H9 (cell line): ENCODE measurements around the gene HYAL3. TPM values are rescaled to one million over a fixed set of nuclear protein-coding genes. Genes with fewer than 3 reads are reported as not detected.

ENCODE experiments used
- DNase-seq: peaks from one replicate; pipeline ENCODE4 v3.0.0-alpha.2; 2017
- H2AFZ ChIP-seq: one replicate; pipeline ENCODE4 v1.6.1; 2013; ENCODE audit warnings: mild to moderate bottlenecking, low read length, control low read depth, moderate library complexity
- H2AK5ac ChIP-seq: 2 replicates; pipeline ENCODE4 v1.6.1; 2013; ENCODE audit warnings: low read length, control low read depth, mixed read lengths; ENCODE audit not compliant: insufficient read length
- H2BK120ac ChIP-seq: one replicate; pipeline ENCODE4 v1.6.1; 2013; ENCODE audit warnings: low read depth, mild to moderate bottlenecking, low read length, control low read depth, inconsistent platforms; ENCODE audit not compliant: poor library complexity, severe bottlenecking
- H2BK12ac ChIP-seq: 2 replicates; pipeline ENCODE4 v1.6.1; 2013; ENCODE audit warnings: low read length, control low read depth, mixed read lengths, low read depth; ENCODE audit not compliant: insufficient read length
- H2BK15ac ChIP-seq: 2 replicates; pipeline ENCODE4 v1.6.1; 2013; ENCODE audit warnings: low read depth, low read length, control low read depth
- H2BK20ac ChIP-seq: one replicate; pipeline ENCODE4 v1.6.1; 2013; ENCODE audit warnings: low read depth, mild to moderate bottlenecking, low read length, control low read depth, inconsistent platforms; ENCODE audit not compliant: poor library complexity, severe bottlenecking
- H2BK5ac ChIP-seq: 2 replicates; pipeline ENCODE4 v1.6.1; 2013; ENCODE audit warnings: low read length, control low read depth, mixed read lengths; ENCODE audit not compliant: insufficient read length
- H3K14ac ChIP-seq: 2 replicates; pipeline ENCODE4 v1.6.1; 2013; ENCODE audit warnings: low read length, control low read depth; ENCODE audit not compliant: insufficient read depth
- H3K18ac ChIP-seq: 2 replicates; pipeline ENCODE4 v1.6.1; 2013; ENCODE audit warnings: low read depth, mild to moderate bottlenecking, mixed read lengths, low read length, control low read depth; ENCODE audit not compliant: insufficient read length
- H3K23ac ChIP-seq: 2 replicates; pipeline ENCODE4 v1.6.1; 2013; ENCODE audit warnings: low read length, control low read depth, mixed read lengths, low read depth; ENCODE audit not compliant: insufficient read length
- H3K23me2 ChIP-seq: 2 replicates; pipeline ENCODE4 v1.6.1; 2013; ENCODE audit warnings: low read depth, mild to moderate bottlenecking, mixed read lengths, low read length, control low read depth; ENCODE audit not compliant: insufficient read length, poor library complexity, severe bottlenecking
- H3K27ac ChIP-seq: 2 replicates; pipeline ENCODE4 v1.5.1; 2013; ENCODE audit warnings: low read length, control low read depth, mixed read lengths, low read depth; ENCODE audit not compliant: insufficient read length
- H3K27me3 ChIP-seq: 2 replicates; pipeline ENCODE4 v1.6.1; 2013; ENCODE audit warnings: low read length, control low read depth, inconsistent platforms; ENCODE audit not compliant: insufficient read depth
- H3K4ac ChIP-seq: 2 replicates; pipeline ENCODE4 v1.6.1; 2013; ENCODE audit warnings: low read depth, mild to moderate bottlenecking, control low read depth, inconsistent platforms, low read length, moderate library complexity
- H3K4me1 ChIP-seq: 2 replicates; pipeline ENCODE4 v1.6.1; 2013; ENCODE audit warnings: low read length, control low read depth, inconsistent platforms; ENCODE audit not compliant: insufficient read depth
- H3K4me2 ChIP-seq: 2 replicates; pipeline ENCODE4 v1.6.1; 2013; ENCODE audit warnings: low read length, control low read depth, mixed read lengths; ENCODE audit not compliant: insufficient read length, insufficient read depth
- H3K56ac ChIP-seq: 2 replicates; pipeline ENCODE4 v1.6.1; 2013; ENCODE audit warnings: low read depth, mild to moderate bottlenecking, mixed read lengths, low read length, control low read depth; ENCODE audit not compliant: insufficient read length
- H3K79me1 ChIP-seq: 2 replicates; pipeline ENCODE4 v1.6.1; 2013; ENCODE audit warnings: low read depth, mild to moderate bottlenecking, moderate library complexity, low read length, control low read depth, inconsistent platforms; ENCODE audit not compliant: insufficient read depth, poor library complexity, severe bottlenecking
- H3K79me2 ChIP-seq: 2 replicates; pipeline ENCODE4 v1.6.1; 2013; ENCODE audit warnings: low read length, control low read depth, inconsistent platforms; ENCODE audit not compliant: insufficient read depth
- H3K9ac ChIP-seq: 2 replicates; pipeline ENCODE4 v1.6.1; 2013; ENCODE audit warnings: low read length, control low read depth, mixed read lengths; ENCODE audit not compliant: insufficient read length; ENCODE audit errors: extremely low read depth
- H3K9me3 ChIP-seq: one replicate; pipeline ENCODE4 v1.6.1; 2013; ENCODE audit warnings: low read depth, low read length, inconsistent platforms; ENCODE audit not compliant: control insufficient read depth
- H3T11ph ChIP-seq: one replicate; pipeline ENCODE4 v1.6.1; 2013; ENCODE audit warnings: mild to moderate bottlenecking, low read length, control low read depth, inconsistent platforms
- H4K20me1 ChIP-seq: one replicate; pipeline ENCODE4 v1.6.1; 2013; ENCODE audit not compliant: control insufficient read depth, insufficient read length, insufficient read depth
- H4K5ac ChIP-seq: 2 replicates; pipeline ENCODE4 v1.6.1; 2013; ENCODE audit warnings: low read depth, mild to moderate bottlenecking, mixed read lengths, low read length, control low read depth; ENCODE audit not compliant: insufficient read length
- H4K8ac ChIP-seq: replicated peaks from 2 replicates; pipeline ENCODE4 v1.6.1; 2013; ENCODE audit warnings: low read length, control low read depth, mixed read lengths, low read depth; ENCODE audit not compliant: insufficient read length
- H4K91ac ChIP-seq: 2 replicates; pipeline ENCODE4 v1.6.1; 2013; ENCODE audit warnings: low read depth, mild to moderate bottlenecking, moderate library complexity, mixed read lengths, low read length, control low read depth; ENCODE audit not compliant: insufficient read length
- H3K27ac Mint-ChIP-seq, 3 experiments: 2 replicates in 2 of 3; 3 replicates in 1 of 3; pipeline ENCODE4 v1.8.0; 2020 to 2021; ENCODE audit warnings: mixed read lengths in 3 of 3, mild to moderate bottlenecking in 1 of 3, moderate library complexity in 1 of 3
- H3K27me3 Mint-ChIP-seq: 2 replicates; pipeline ENCODE4 v1.8.0; 2021; ENCODE audit warnings: low read depth, mild to moderate bottlenecking, moderate library complexity, mixed read lengths
- H3K36me3 Mint-ChIP-seq, 3 experiments: 2 replicates in 2 of 3; 3 replicates in 1 of 3; pipeline ENCODE4 v1.8.0; 2020 to 2021; ENCODE audit warnings: low read depth in 3 of 3, mixed read lengths in 3 of 3; ENCODE audit not compliant: insufficient read depth in 1 of 3
- H3K4me1 Mint-ChIP-seq, 2 experiments: 2 replicates each; pipeline ENCODE4 v1.8.0; 2020; ENCODE audit warnings: mixed read lengths in 2 of 2
- H3K4me3 Mint-ChIP-seq, 2 experiments: 2 replicates in 1 of 2; 3 replicates in 1 of 2; pipeline ENCODE4 v1.8.0; 2020 to 2021; ENCODE audit warnings: mild to moderate bottlenecking in 2 of 2, mixed read lengths in 2 of 2, moderate library complexity in 1 of 2
- H3K9me3 Mint-ChIP-seq, 2 experiments: 2 replicates in 1 of 2; 3 replicates in 1 of 2; pipeline ENCODE4 v1.8.0; 2020; ENCODE audit warnings: mild to moderate bottlenecking in 2 of 2, mixed read lengths in 2 of 2, moderate library complexity in 1 of 2
- CTCF ChIP-seq: fragments of 200-600 bp; sonication (generic); conservative IDR thresholded peaks from 3 replicates; pipeline ENCODE4 v1.8.0; 2021; ENCODE audit warnings: antibody characterized with exemption, mild to moderate bottlenecking
- WGBS: extraction: QIAGEN DNeasy Blood & Tissue Kit; methylation state at CpG from one replicate; pipeline ENCODE4 v1.1.7; 2013; ENCODE audit warnings: missing lambda C conversion rate, low lambda C conversion rate, mixed read lengths; ENCODE audit not compliant: insufficient read length; ENCODE audit errors: extremely low coverage; 5-methylcytosine and 5-hydroxymethylcytosine counted together
- total RNA-seq: library from RNA; stranded (reverse); gene quantifications from 2 replicates; pipeline ENCODE4 v1.2.1, GENCODE V29; 2021

HYAL3 gene
- total RNA-seq, 1 experiment from 2014 or later: 3.1 TPM

- Mint-ChIP-seq H3K27ac (no peak overlapping the region), H3K27me3 (no peaks in the 10 kb centered on the region), H3K36me3 (peaks cover 40 to 55% (median 47%) of the 10 kb centered on the region in 3 experiments), H3K4me3 (peak overlapping the region; percentile 85 to 97), H3K4me1 (peaks cover 22 to 36% of the 10 kb centered on the region in 2 experiments), H3K9me3 (no peaks in the 10 kb centered on the region)
- no peaks in the 10 kb centered on the region for H3K27me3 ChIP-seq
- no peak overlapping the region for H3K27ac ChIP-seq
- no peak overlapping the region for H3K9ac ChIP-seq
- H3K23me2 ChIP-seq: peaks cover 15% of the 10 kb centered on the region
- H3K4me2 ChIP-seq: no peak overlapping the region
- H3K23ac ChIP-seq: no peak overlapping the region
- H3K9me3 ChIP-seq: no peaks in the 10 kb centered on the region
- H2BK12ac ChIP-seq: no peak overlapping the region
- no peak overlapping the region for H2BK5ac ChIP-seq
- H2BK20ac ChIP-seq: no peak overlapping the region
- no peak overlapping the region for H3T11ph ChIP-seq
- no CpG with 5 or more reads among the region's 16 CpGs for WGBS
- no peak overlapping the region for H3K18ac ChIP-seq
- H3K56ac ChIP-seq: no peak overlapping the region
- H3K14ac ChIP-seq: no peak overlapping the region
- H4K20me1 ChIP-seq: no peaks in the 10 kb centered on the region
- H4K8ac ChIP-seq: no peak overlapping the region
- no peaks in the 10 kb centered on the region for H3K79me1 ChIP-seq
- H3K79me2 ChIP-seq: peaks cover 5% of the 10 kb centered on the region; the same call in 1 of the 2 replicates
- no peak overlapping the region for H3K4ac ChIP-seq
- H2AK5ac ChIP-seq: no peak overlapping the region
- no peak overlapping the region for H2BK15ac ChIP-seq
- no peak overlapping the region for H2BK120ac ChIP-seq
- H4K91ac ChIP-seq: no peak overlapping the region
- H3K4me1 ChIP-seq: peaks cover 6% of the 10 kb centered on the region; the same call in 1 of the 2 replicates
- no peak overlapping the region for H2AFZ ChIP-seq
- DNase-seq: no peak
- no peak overlapping the region for H4K5ac ChIP-seq
- no peak for TF ChIP-seq CTCF
Measured at GRCh38 chr3:50319181-50319893, 20.1 kb upstream of the HYAL3 start.
